H1 (cell line): ENCODE measurements around the gene CCL8. TPM values are rescaled to one million over a fixed set of nuclear protein-coding genes. Genes with fewer than 3 reads are reported as not detected.

Experiments
- CTCF ChIA-PET: fragments of 300-600 bp; sonication (Branson Sonifier 250); formaldehyde crosslinking; loops from one replicate; lab custom pipeline; 2021; ENCODE audit not compliant: partially characterized antibody; lab: Charles Lee
- POLR2A ChIA-PET: fragments of 300-600 bp; sonication (Branson Sonifier 250); formaldehyde crosslinking; loops from one replicate; lab custom pipeline; 2021; ENCODE audit warnings: inconsistent platforms; ENCODE audit not compliant: partially characterized antibody; lab: Charles Lee
- DNase-seq, 2 experiments: peaks; one replicate each; pipeline versions ENCODE4 v3.0.0 to v3.0.0-alpha.2; 2010 to 2022; ENCODE audit warnings: low spot score in 2 of 2, low read depth in 1 of 2, mixed read lengths in 1 of 2
- FAIRE-seq: peaks from 2 replicates; lab custom pipeline; 2011; peaks lifted over from hg19 to GRCh38; lab: Jason Lieb, UNC
- H2AFZ ChIP-seq: 2 replicates; pipeline ENCODE4 v1.8.1; 2012; ENCODE audit warnings: low read length, inconsistent platforms
- H2AK5ac ChIP-seq: 2 replicates; pipeline ENCODE4 v1.6.1; 2013; ENCODE audit warnings: low read depth, low read length
- H2BK120ac ChIP-seq: replicated peaks from 2 replicates; pipeline ENCODE3; 2013; ENCODE audit warnings: low read depth, low read length, inconsistent platforms
- H2BK12ac ChIP-seq: 2 replicates; pipeline ENCODE4 v1.6.1; 2013; ENCODE audit warnings: low read depth, low read length
- H2BK15ac ChIP-seq: 2 replicates; pipeline ENCODE4 v1.6.1; 2013; ENCODE audit warnings: low read length
- H2BK20ac ChIP-seq: 2 replicates; pipeline ENCODE4 v1.6.1; 2013; ENCODE audit warnings: low read length
- H2BK5ac ChIP-seq: 2 replicates; pipeline ENCODE4 v1.6.1; 2013; ENCODE audit warnings: low read depth, low read length
- H3K14ac ChIP-seq: 2 replicates; pipeline ENCODE4 v1.6.1; 2013; ENCODE audit warnings: inconsistent platforms; ENCODE audit not compliant: insufficient read length
- H3K18ac ChIP-seq: 2 replicates; pipeline ENCODE4 v1.6.1; 2013; ENCODE audit warnings: low read length; ENCODE audit errors: extremely low read depth
- H3K23ac ChIP-seq: 2 replicates; pipeline ENCODE4 v1.6.1; 2013; ENCODE audit warnings: inconsistent platforms; ENCODE audit not compliant: insufficient read length
- H3K23me2 ChIP-seq: 2 replicates; pipeline ENCODE4 v1.6.1; 2013; ENCODE audit warnings: low read depth, low read length
- H3K27ac ChIP-seq: 2 replicates; pipeline ENCODE4 v1.6.1; 2011; ENCODE audit warnings: low read depth, low read length, inconsistent platforms
- H3K27me3 ChIP-seq, 4 experiments: replicated peaks in 1 of 4; 1 replicate in 1 of 4; 2 replicates in 3 of 4; pipeline versions ENCODE4 v1.6.1 to v1.8.1; 2011 to 2013; ENCODE audit warnings: low read length in 3 of 4, mild to moderate bottlenecking in 3 of 4, inconsistent platforms in 2 of 4, mixed read lengths in 2 of 4, moderate library complexity in 1 of 4; ENCODE audit not compliant: control insufficient read depth in 3 of 4, insufficient read depth in 3 of 4; ENCODE audit errors: extremely low read depth in 1 of 4
- H3K36me3 ChIP-seq, 4 experiments: 2 replicates each; pipeline versions ENCODE4 v1.6.1 to v1.8.1; 2011 to 2013; ENCODE audit warnings: mild to moderate bottlenecking in 4 of 4, low read length in 3 of 4, moderate library complexity in 2 of 4, control low read depth in 1 of 4, inconsistent platforms in 1 of 4; ENCODE audit not compliant: insufficient read depth in 4 of 4, control insufficient read depth in 2 of 4
- H3K4ac ChIP-seq: replicated peaks from 2 replicates; pipeline ENCODE3; 2013; ENCODE audit warnings: low read length, low read depth, mixed read lengths, inconsistent platforms; ENCODE audit not compliant: insufficient read length
- H3K4me1 ChIP-seq, 4 experiments: replicated peaks in 1 of 4; 1 replicate in 1 of 4; 2 replicates in 3 of 4; pipeline versions ENCODE4 v1.6.1 to v1.8.1; 2011 to 2013; ENCODE audit warnings: low read length in 3 of 4, inconsistent platforms in 2 of 4, mixed read lengths in 1 of 4; ENCODE audit not compliant: insufficient read depth in 4 of 4, control insufficient read depth in 3 of 4
- H3K4me2 ChIP-seq, 2 experiments: 2 replicates each; pipeline versions ENCODE4 v1.6.1 to v1.8.1; 2011 to 2013; ENCODE audit warnings: low read depth in 2 of 2, low read length in 2 of 2, control low read depth in 1 of 2, inconsistent platforms in 1 of 2, mild to moderate bottlenecking in 1 of 2; ENCODE audit not compliant: insufficient read depth in 1 of 2
- H3K4me3 ChIP-seq, 4 experiments: fragments of 200-600, 300-600 bp in 1 of 4; sonication (generic), shearing (Covaris generic), sonication (Bioruptor Twin) in 1 of 4; 2 replicates each; pipeline versions ENCODE4 v1.5.1 to v1.8.1; 2011 to 2016; ENCODE audit warnings: low read length in 4 of 4, low read depth in 3 of 4, control low read depth in 2 of 4, inconsistent platforms in 2 of 4, mild to moderate bottlenecking in 2 of 4, mixed read lengths in 1 of 4, moderate library complexity in 1 of 4; ENCODE audit not compliant: insufficient read depth in 2 of 4; ENCODE audit errors: extremely low read depth in 1 of 4
- H3K56ac ChIP-seq: replicated peaks from 2 replicates; pipeline ENCODE3; 2013; ENCODE audit warnings: low read depth, mild to moderate bottlenecking, mixed read lengths, low read length, inconsistent platforms; ENCODE audit not compliant: insufficient read length
- H3K79me1 ChIP-seq: 2 replicates; pipeline ENCODE4 v1.6.1; 2013; ENCODE audit warnings: low read depth, low read length, control low read depth
- H3K79me2 ChIP-seq, 2 experiments: 2 replicates each; pipeline versions ENCODE4 v1.6.1 to v1.8.1; 2012 to 2013; ENCODE audit warnings: low read length in 2 of 2, mild to moderate bottlenecking in 2 of 2, inconsistent platforms in 1 of 2; ENCODE audit not compliant: insufficient read depth in 2 of 2, control insufficient read depth in 1 of 2
- H3K9ac ChIP-seq, 4 experiments: replicated peaks in 1 of 4; 1 replicate in 1 of 4; 2 replicates in 3 of 4; pipeline versions ENCODE4 v1.6.1 to v1.8.1; 2011 to 2013; ENCODE audit warnings: low read depth in 3 of 4, low read length in 3 of 4, control low read depth in 2 of 4, mild to moderate bottlenecking in 2 of 4, moderate library complexity in 2 of 4, inconsistent platforms in 1 of 4; ENCODE audit errors: extremely low read depth in 1 of 4
- H3K9me3 ChIP-seq, 2 experiments: 2 replicates each; pipeline versions ENCODE4 v1.6.1 to v1.8.1; 2012 to 2013; ENCODE audit warnings: mild to moderate bottlenecking in 2 of 2, moderate library complexity in 2 of 2, control low read depth in 1 of 2, inconsistent platforms in 1 of 2, low read depth in 1 of 2, low read length in 1 of 2, mixed read lengths in 1 of 2; ENCODE audit not compliant: insufficient read depth in 2 of 2
- H4K20me1 ChIP-seq, 2 experiments: replicated peaks in 1 of 2; 2 replicates each; pipeline versions ENCODE3 to v1.8.1; 2011 to 2013; ENCODE audit warnings: inconsistent platforms in 2 of 2, low read length in 2 of 2, mild to moderate bottlenecking in 1 of 2; ENCODE audit not compliant: insufficient read depth in 2 of 2, control insufficient read depth in 1 of 2
- H4K5ac ChIP-seq: 2 replicates; pipeline ENCODE4 v1.6.1; 2013; ENCODE audit warnings: low read length, low read depth, mixed read lengths, inconsistent platforms; ENCODE audit not compliant: insufficient read length
- H4K8ac ChIP-seq: 2 replicates; pipeline ENCODE4 v1.8.0; 2013; ENCODE audit warnings: mild to moderate bottlenecking, moderate library complexity, low read length, inconsistent platforms; ENCODE audit not compliant: insufficient read depth; ENCODE audit errors: extremely low read depth
- H4K91ac ChIP-seq: replicated peaks from 2 replicates; pipeline ENCODE3; 2013; ENCODE audit warnings: low read length, mixed read lengths, inconsistent platforms; ENCODE audit not compliant: insufficient read length
- CEBPB ChIP-seq: IDR thresholded peaks from 2 replicates; pipeline ENCODE4 v1.6.1; 2012; ENCODE audit warnings: low read depth, low read length
- RAD21 ChIP-seq, 2 experiments: IDR thresholded peaks in 1 of 2; conservative IDR thresholded peaks in 1 of 2; 2 replicates each; pipeline ENCODE4 v1.6.1; 2011; ENCODE audit warnings: low read depth in 2 of 2, low read length in 2 of 2, improper control_type of control experiment in 1 of 2, inconsistent platforms in 1 of 2, mild to moderate bottlenecking in 1 of 2, moderate library complexity in 1 of 2
- WGBS, 2 experiments: shearing (Covaris generic) in 1 of 2; methylation state at CpG; one replicate each; pipeline versions ENCODE4 v1.1.6 to v1.1.7; 2013 to 2015; ENCODE audit warnings: low lambda C conversion rate in 2 of 2, mixed read lengths in 2 of 2, inconsistent platforms in 1 of 2, low coverage in 1 of 2, missing lambda C conversion rate in 1 of 2; ENCODE audit not compliant: insufficient replicate concordance in 2 of 2, insufficient coverage in 1 of 2, insufficient read length in 1 of 2; ENCODE audit errors: extremely low coverage in 1 of 2, missing lambda C conversion rate in 1 of 2; 5-methylcytosine and 5-hydroxymethylcytosine counted together
- polyA plus RNA-seq, 7 experiments: library from polyadenylated mRNA; depleted of rRNA in 3 of 7; stranded (reverse) in 5 of 7; unstranded in 2 of 7; fragments of >200 nt in 5 of 7; fragments of 200-250 nt in 2 of 7; gene quantifications; 1 replicate in 5 of 7; 2 replicates in 1 of 7; 4 replicates in 1 of 7; pipeline versions ENCODE4 v1.2.1 to v1.2.3, GENCODE V29; 2011 to 2013; ENCODE audit warnings: missing spikeins in 2 of 7, mixed read lengths in 2 of 7
- total RNA-seq: library from RNA; stranded (reverse); fragmentation: NEBNext Ultra II Directional; extraction: Animal tissue kit (Norgen Biotek cat#: 25700); gene quantifications from 2 replicates; pipeline ENCODE4 v1.2.1, GENCODE V29; 2021
- TF ChIP-seq, protein P1 (sequence below), 3 experiments: IDR thresholded peaks; 1 replicate in 2 of 3; 2 replicates in 1 of 3; pipeline versions ENCODE4 v1.5.1 to v1.6.1; 2011; ENCODE audit warnings: low read length in 3 of 3, mild to moderate bottlenecking in 3 of 3, inconsistent platforms in 2 of 3, low read depth in 1 of 3, moderate library complexity in 1 of 3; ENCODE audit not compliant: insufficient read depth in 1 of 3; ENCODE audit errors: control extremely low read depth in 1 of 3
- TF ChIP-seq, protein P2 (sequence below): IDR thresholded peaks from 2 replicates; pipeline ENCODE4 v1.6.1; 2012; ENCODE audit warnings: inconsistent platforms

Gene CCL8
- total and polyA plus RNA-seq, 2 of the 8 experiments (the other 6 are each of a cell fraction or from before 2014, with no cell fraction given) = not detected

DNA sequence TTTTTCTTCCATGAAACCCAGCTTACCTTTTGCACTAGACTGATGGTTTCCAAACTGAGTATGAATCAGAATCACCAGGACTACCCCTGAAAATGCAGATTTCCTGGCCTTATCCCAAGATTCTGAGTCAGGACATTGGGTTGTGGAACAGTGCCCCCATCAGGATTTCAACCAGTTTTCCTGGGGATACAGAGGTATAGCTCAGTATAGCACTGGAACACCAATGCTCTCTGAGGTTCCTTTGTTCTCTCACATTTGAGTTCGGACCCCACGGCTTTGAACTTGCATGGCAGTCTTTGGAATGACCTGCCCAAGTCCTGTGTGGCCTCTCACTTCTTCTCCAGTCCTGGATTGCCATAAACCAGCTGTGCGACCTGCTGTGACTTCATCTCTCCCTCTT is 12.8 kb upstream of the CCL8 start:
- Histone ChIP-seq H2BK20ac (no peak overlapping the region), H3K9ac (no peak overlapping the region), H4K91ac (no peak overlapping the region), H3K4me2 (no peak overlapping the region), H4K5ac (no peak overlapping the region), H4K8ac (no peak overlapping the region), H3K18ac (no peak overlapping the region), H2AFZ (peak overlapping the region; percentile 64), H3K23ac (no peak overlapping the region), H3K4me1 (no peaks in the 10 kb centered on the region), H2BK15ac (no peak overlapping the region), H4K20me1 (no peaks in the 10 kb centered on the region), H2BK120ac (no peak overlapping the region), H3K79me2 (no peaks in the 10 kb centered on the region), H2BK12ac (no peak overlapping the region), H3K23me2 (no peaks in the 10 kb centered on the region), H3K4ac (no peak overlapping the region), H2BK5ac (no peak overlapping the region), H2AK5ac (no peak overlapping the region), H3K36me3 (no peaks in the 10 kb centered on the region), H3K14ac (no peak overlapping the region), H3K56ac (no peak overlapping the region), H3K27ac (no peak overlapping the region), H3K4me3 (no peak overlapping the region), H3K79me1 (no peaks in the 10 kb centered on the region), H3K27me3 (no peaks in the 10 kb centered on the region), H3K9me3 (no peaks in the 10 kb centered on the region)
- FAIRE-seq (peak; percentile 84), DNase-seq (peak; percentile 19 to 51)
- POLR2A ChIA-PET = no interaction called here
- WGBS, 2 experiments = 71% methylated on average over 3 of the region's 3 CpGs; no CpG with 5 or more reads in 1 of the 2 experiments
- CTCF ChIA-PET = interaction anchor here (0.7 to 13.3 kb wide), 32 partner anchors 11 to 141 kb away, joined by 3 to 210 read pairs (median 4); partner anchors contain the start of genes CCL1, CCL13 and CCL8
- peak; percentile 90 to 93 for TF ChIP-seq RAD21 (IDR thresholded peaks at IDR 0.05 in 1 of 2, conservative IDR thresholded peaks at IDR 0.05 in 1 of 2; ENCODE audit: low read depth in 2 of 2, low read length in 2 of 2)
- no peak for TF ChIP-seq CEBPB
- TF ChIP-seq, protein P1, sequence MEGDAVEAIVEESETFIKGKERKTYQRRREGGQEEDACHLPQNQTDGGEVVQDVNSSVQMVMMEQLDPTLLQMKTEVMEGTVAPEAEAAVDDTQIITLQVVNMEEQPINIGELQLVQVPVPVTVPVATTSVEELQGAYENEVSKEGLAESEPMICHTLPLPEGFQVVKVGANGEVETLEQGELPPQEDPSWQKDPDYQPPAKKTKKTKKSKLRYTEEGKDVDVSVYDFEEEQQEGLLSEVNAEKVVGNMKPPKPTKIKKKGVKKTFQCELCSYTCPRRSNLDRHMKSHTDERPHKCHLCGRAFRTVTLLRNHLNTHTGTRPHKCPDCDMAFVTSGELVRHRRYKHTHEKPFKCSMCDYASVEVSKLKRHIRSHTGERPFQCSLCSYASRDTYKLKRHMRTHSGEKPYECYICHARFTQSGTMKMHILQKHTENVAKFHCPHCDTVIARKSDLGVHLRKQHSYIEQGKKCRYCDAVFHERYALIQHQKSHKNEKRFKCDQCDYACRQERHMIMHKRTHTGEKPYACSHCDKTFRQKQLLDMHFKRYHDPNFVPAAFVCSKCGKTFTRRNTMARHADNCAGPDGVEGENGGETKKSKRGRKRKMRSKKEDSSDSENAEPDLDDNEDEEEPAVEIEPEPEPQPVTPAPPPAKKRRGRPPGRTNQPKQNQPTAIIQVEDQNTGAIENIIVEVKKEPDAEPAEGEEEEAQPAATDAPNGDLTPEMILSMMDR (IDR thresholded peaks at IDR 0.05; ENCODE audit: control extremely low read depth in 1 of 3, insufficient read depth in 1 of 3, low read depth in 1 of 3, low read length in 3 of 3) = peak in 2 of 3 experiments; percentile 79 to 91; a peak in 3 of 4 replicates
- TF ChIP-seq, protein P2, sequence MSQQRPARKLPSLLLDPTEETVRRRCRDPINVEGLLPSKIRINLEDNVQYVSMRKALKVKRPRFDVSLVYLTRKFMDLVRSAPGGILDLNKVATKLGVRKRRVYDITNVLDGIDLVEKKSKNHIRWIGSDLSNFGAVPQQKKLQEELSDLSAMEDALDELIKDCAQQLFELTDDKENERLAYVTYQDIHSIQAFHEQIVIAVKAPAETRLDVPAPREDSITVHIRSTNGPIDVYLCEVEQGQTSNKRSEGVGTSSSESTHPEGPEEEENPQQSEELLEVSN = no peak
